Subcutaneous abdominal adipose tissue (tissue), 5 donors: Measurements from ENCODE around the gene ZYG11B.
"Not testable (repeated sequence)": the region's sequence is repeated elsewhere in the genome, so short reads cannot be mapped to it uniquely, and the experiment has no call there.

Experiments used
- H3K27ac ChIP-seq: one replicate; pipeline ENCODE4 v1.7.0; 2013; ENCODE audit warnings: low read depth, mild to moderate bottlenecking, inconsistent platforms, low read length, moderate library complexity
- H3K27me3 ChIP-seq, 5 donors: one replicate each; pipeline ENCODE4 v1.7.0; 2013; ENCODE audit warnings: low read length in 5 of 5, inconsistent platforms in 1 of 5; ENCODE audit not compliant: control insufficient read depth in 5 of 5, insufficient read depth in 4 of 5
- H3K36me3 ChIP-seq, 5 donors: one replicate each; pipeline ENCODE4 v1.7.0; 2013; ENCODE audit warnings: low read length in 5 of 5; ENCODE audit not compliant: control insufficient read depth in 5 of 5, insufficient read depth in 5 of 5
- H3K4me1 ChIP-seq, 5 donors: one replicate each; pipeline ENCODE4 v1.7.0; 2013; ENCODE audit warnings: low read length in 5 of 5, mild to moderate bottlenecking in 3 of 5, moderate library complexity in 1 of 5; ENCODE audit not compliant: control insufficient read depth in 5 of 5, insufficient read depth in 5 of 5
- H3K4me3 ChIP-seq, 5 donors: one replicate each; pipeline ENCODE4 v1.7.0; 2013; ENCODE audit warnings: low read length in 5 of 5, low read depth in 1 of 5
- H3K9ac ChIP-seq, 5 donors: one replicate each; pipeline ENCODE4 v1.7.0; 2013; ENCODE audit warnings: low read length in 5 of 5, mild to moderate bottlenecking in 4 of 5, moderate library complexity in 3 of 5
- H3K9me3 ChIP-seq, 5 donors: one replicate each; pipeline ENCODE4 v1.7.0; 2013; ENCODE audit warnings: low read length in 5 of 5; ENCODE audit not compliant: control insufficient read depth in 5 of 5
- donor health status: healthy.
- donor health status: healthy.
- donor health status: healthy.
- donor health status: healthy.
- donor health status: healthy.

Gene ZYG11B

GRCh38 chr1:52733368-52733767, 7.1 kb downstream of the ZYG11B start:
- no peak overlapping the region for H3K9ac ChIP-seq
- peaks cover 0 to 3% (median 0%) of the 10 kb centered on the region in 5 donors for H3K36me3 ChIP-seq
- H3K27me3 ChIP-seq: no peaks in the 10 kb centered on the region
- no peak overlapping the region for H3K4me3 ChIP-seq
- H3K4me1 ChIP-seq: peaks cover 0 to 17% (median 11%) of the 10 kb centered on the region in 5 donors
- H3K9me3 ChIP-seq: no peaks in the 10 kb centered on the region
- H3K27ac ChIP-seq: no peak overlapping the region

GRCh38 chr1:52735371-52735770, 9.1 kb downstream of the ZYG11B start:
- H3K9ac ChIP-seq, H3K27ac ChIP-seq, H3K9me3 ChIP-seq, H3K36me3 ChIP-seq, H3K4me3 ChIP-seq, H3K27me3 ChIP-seq: not testable (repeated sequence)
- peaks cover 0 to 18% (median 12%) of the 10 kb centered on the region in 5 donors for H3K4me1 ChIP-seq

- Histone ChIP-seq H3K36me3 (no peaks in the 10 kb centered on the region), H3K27ac (no peak overlapping the region), H3K9ac (no peak overlapping the region), H3K4me1 (peaks cover 0 to 21% (median 14%) of the 10 kb centered on the region in 5 donors), H3K9me3 (no peaks in the 10 kb centered on the region), H3K27me3 (no peaks in the 10 kb centered on the region), H3K4me3 (no peak overlapping the region)
These were observed 11.9 kb downstream of the ZYG11B start for GRCh38 chr1:52738148-52738547.

- Histone ChIP-seq H3K36me3 (no peaks in the 10 kb centered on the region), H3K9ac (no peak overlapping the region), H3K27me3 (no peaks in the 10 kb centered on the region), H3K27ac (no peak overlapping the region), H3K4me3 (no peak overlapping the region), H3K4me1 (peaks cover 0 to 21% (median 14%) of the 10 kb centered on the region in 5 donors), H3K9me3 (no peaks in the 10 kb centered on the region)
These were observed 12.6 kb downstream of the ZYG11B start for GRCh38 chr1:52738893-52739292.

- no peak overlapping the region for H3K27ac ChIP-seq
- peak overlapping the region in 1 of 5 donors; percentile 4 for H3K9ac ChIP-seq
These were observed 13.6 kb downstream of the ZYG11B start for GRCh38 chr1:52739699-52740467.

GRCh38 chr1:52741259-52741658, 15.0 kb downstream of the ZYG11B start:
- no peak overlapping the region for H3K27ac ChIP-seq
- no peak overlapping the region for H3K4me3 ChIP-seq
- H3K9me3 ChIP-seq: no peaks in the 10 kb centered on the region
- H3K4me1 ChIP-seq: peaks cover 0 to 24% (median 14%) of the 10 kb centered on the region in 5 donors
- no peak overlapping the region for H3K9ac ChIP-seq
- H3K36me3 ChIP-seq: no peaks in the 10 kb centered on the region
- no peaks in the 10 kb centered on the region for H3K27me3 ChIP-seq

More at GRCh38 chr1:52739699-52740467, 13.6 kb downstream of the ZYG11B start:
- Histone ChIP-seq H3K4me3 (no peak overlapping the region), H3K9me3 (no peaks in the 10 kb centered on the region), H3K4me1 (peaks cover 0 to 21% (median 14%) of the 10 kb centered on the region in 5 donors), H3K27me3 (no peaks in the 10 kb centered on the region), H3K36me3 (no peaks in the 10 kb centered on the region)

GRCh38 chr1:52746189-52746588, 19.9 kb downstream of the ZYG11B start:
- peaks cover 0 to 26% (median 6%) of the 10 kb centered on the region in 5 donors for H3K4me1 ChIP-seq
- no peak overlapping the region for H3K4me3 ChIP-seq
- H3K9me3 ChIP-seq: no peaks in the 10 kb centered on the region
- no peak overlapping the region for H3K9ac ChIP-seq
- H3K27me3 ChIP-seq: no peaks in the 10 kb centered on the region
- H3K36me3 ChIP-seq: no peaks in the 10 kb centered on the region
- no peak overlapping the region for H3K27ac ChIP-seq

- H3K27me3 ChIP-seq: no peaks in the 10 kb centered on the region
- H3K9me3 ChIP-seq: no peaks in the 10 kb centered on the region
- H3K36me3 ChIP-seq: no peaks in the 10 kb centered on the region
- no peak overlapping the region for H3K4me3 ChIP-seq
- peak overlapping the region in 1 of 5 donors; percentile 19 for H3K9ac ChIP-seq
- no peak overlapping the region for H3K27ac ChIP-seq
- H3K4me1 ChIP-seq: peaks cover 1 to 30% (median 16%) of the 10 kb centered on the region in 5 donors
These were observed 21.2 kb downstream of the ZYG11B start for GRCh38 chr1:52747450-52747849.

- H3K36me3 ChIP-seq: no peaks in the 10 kb centered on the region
- H3K27ac ChIP-seq: no peak overlapping the region
- no peak overlapping the region for H3K4me3 ChIP-seq
- H3K9me3 ChIP-seq: no peaks in the 10 kb centered on the region
- no peaks in the 10 kb centered on the region for H3K27me3 ChIP-seq
- peaks cover 1 to 32% (median 16%) of the 10 kb centered on the region in 5 donors for H3K4me1 ChIP-seq
- H3K9ac ChIP-seq: no peak overlapping the region
These were observed 21.9 kb downstream of the ZYG11B start for GRCh38 chr1:52748119-52748518.

- H3K4me3 ChIP-seq, H3K9ac ChIP-seq, H3K36me3 ChIP-seq, H3K27ac ChIP-seq, H3K9me3 ChIP-seq, H3K27me3 ChIP-seq: not testable (repeated sequence)
- H3K4me1 ChIP-seq: peaks cover 1 to 32% (median 16%) of the 10 kb centered on the region in 5 donors
These were observed 23.2 kb downstream of the ZYG11B start for GRCh38 chr1:52749496-52749895.
